HG02678 (cell line): ENCODE data around the gene TCF7L2.

Experiments used
- ATAC-seq: cut with Tn5 transposase; IDR thresholded peaks from one replicate; pipeline ENCODE4 v1.9.1; 2021; ENCODE audit warnings: mild to moderate bottlenecking, moderate library complexity; ENCODE audit not compliant: unreplicated experiment

The TCF7L2 gene

DNA sequence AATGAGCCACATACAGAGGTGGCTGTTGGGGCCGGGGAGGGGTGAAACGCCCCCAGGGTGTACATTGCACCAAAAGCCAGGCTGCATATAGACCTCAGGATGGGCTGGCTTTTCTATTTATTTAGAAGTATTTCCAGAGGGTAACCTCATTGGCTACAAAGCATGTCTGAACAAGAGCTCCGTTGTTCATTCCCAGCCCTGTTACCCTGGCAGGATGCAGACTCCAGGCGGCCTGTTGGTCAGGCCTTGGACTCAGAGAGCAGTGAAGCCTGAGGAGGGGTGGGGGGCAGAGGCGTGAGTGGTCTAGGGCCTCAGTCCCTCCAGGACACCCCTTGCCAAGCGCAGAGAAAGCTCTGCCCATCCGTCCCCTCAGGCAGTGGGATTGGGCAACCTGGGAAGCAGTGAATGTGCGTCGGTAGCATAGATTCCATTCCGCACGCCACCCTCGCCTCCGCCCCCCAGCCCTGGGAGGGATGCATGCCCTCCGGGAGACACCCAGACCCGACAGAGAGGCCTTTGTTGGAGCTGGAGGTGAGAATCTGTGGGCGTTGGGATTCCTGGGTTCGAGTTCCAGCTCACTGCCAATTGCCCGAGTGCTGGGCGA lies 41.9 kb downstream of the TCF7L2 start:
- ATAC-seq = no peak

DNA sequence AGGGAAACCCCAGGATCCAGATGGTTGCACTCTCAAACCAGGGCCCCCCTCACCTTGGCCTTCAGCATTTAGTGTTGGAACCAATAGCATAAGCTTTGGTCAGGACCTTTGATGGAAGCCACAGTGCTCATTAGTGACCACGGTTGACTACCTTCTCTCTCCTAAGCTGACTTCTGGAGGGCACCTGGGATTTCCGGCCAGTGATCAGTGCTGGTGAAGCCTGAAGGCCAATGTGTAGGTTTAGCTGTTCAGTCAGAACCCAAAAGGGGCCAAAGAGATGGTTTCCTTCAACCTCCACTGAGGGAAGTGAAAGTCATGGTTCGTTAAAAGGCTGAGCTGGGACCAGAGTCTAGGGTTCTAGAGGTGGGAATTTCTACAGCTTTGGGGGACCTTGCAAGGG lies 46.4 kb downstream of the TCF7L2 start:
- ATAC-seq = no peak

DNA sequence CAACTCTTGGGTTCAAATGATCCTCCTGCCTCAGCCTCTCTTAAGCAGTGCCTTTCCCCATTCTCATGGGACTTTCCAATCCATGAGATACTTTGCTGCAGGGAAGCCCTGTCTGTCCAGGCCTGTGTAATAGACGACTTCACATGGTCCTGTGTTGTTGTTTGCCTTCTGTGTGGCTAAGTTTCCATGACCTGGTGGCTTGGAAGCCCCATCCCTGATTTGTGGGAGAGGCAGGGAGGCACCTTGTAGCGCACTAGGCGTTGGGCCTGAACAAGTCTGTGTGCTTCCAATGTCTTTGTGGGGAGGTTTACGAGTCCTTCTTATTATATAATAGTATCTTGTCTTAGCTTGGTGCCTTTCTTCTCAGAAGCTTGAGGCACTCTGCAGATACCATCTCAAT lies 49.1 kb downstream of the TCF7L2 start:
- no peak for ATAC-seq

DNA sequence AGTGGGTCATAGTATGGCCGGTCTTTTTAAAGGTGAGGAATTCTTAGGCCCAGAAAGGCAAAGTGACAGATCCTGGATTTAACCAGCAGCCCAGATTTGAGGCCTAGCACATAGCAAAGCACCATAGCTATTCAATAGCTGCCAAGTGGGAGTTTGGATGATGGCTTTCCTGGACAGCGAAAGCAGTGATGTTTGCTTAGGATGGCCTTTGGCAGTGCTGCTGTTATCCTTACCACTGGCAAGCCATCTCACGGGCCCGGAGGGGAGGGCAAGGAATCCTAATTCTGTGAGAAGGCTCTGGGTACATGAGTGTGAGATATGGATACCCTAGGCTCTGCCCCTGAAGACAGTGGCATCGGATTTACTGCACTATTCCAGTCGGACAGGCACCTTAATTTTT lies 50.4 kb downstream of the TCF7L2 start:
- ATAC-seq = no peak

DNA sequence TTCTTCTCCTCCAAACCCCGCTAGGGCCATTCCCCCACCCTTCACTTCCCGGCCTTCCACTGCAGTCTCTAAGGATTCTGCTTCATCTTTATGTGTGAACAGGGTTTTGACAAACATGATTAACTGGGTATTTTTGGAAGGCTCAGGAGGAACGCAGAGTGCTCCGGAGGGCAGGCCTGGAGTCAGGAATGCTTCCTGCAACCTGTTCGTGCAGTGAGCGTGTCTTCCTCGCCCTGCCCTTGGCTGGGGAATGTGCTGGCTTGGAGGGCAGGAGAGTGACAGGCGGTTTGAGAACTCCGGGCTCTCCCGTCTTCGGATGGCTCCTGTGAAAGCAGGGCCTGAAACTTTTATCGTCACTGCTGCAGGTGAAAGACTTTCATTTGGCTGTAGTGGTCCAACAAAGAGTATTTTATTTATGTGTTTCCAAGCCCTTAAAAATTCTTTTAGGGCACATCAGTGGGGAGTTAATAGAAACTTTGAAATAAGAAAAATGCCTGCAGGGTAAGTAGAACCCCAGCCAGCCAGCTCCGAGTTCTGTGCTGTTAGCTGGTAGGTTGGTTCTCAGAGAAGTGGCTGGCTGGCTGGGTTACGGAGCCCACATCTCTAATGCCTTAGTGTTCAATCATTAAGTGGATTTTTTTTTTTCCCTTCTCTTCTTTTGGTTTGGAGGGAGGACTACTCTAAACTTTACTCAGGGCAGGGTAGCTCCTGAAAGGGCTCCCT lies 51.0 kb downstream of the TCF7L2 start:
- ATAC-seq = no peak

DNA sequence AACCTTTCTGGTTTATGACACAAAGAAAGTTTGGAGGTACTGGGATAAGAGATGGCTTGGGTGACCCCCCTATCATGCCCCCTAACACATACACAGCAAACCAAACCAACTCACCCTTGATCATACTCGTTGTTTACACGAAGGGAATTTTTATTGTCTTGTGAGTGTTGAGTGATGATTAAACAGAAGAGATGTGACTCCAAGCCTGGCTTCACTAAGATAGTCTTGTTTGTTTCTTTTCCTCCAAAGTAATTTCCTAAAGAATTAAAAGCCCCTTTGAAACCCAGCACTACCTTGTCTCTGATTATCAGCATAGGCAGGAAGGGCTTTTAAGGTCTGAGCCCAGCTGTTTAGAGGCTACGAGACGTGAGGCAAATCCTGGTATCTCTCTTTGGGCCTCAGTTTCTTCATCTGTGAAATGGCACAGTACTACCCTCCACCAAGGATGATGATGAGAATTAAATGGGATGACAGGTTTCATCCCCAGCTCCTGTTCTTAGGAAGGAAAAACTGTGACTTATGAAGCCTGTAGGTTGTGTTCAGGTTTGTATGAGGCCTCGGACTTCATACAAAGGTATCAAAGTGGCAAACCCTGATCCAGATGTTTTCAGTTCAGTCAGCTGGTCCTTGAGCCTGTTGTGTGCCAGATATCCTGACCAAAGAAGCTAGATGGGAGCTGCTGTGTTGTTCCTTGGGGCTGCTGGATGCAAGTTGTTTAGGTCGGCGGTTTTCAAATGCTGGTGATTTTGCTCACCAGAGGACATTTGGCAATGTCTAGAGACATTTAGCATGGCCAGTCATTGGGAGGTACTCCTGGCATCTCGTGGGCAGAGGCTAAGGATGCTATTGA lies 51.8 kb downstream of the TCF7L2 start:
- no peak for ATAC-seq

DNA sequence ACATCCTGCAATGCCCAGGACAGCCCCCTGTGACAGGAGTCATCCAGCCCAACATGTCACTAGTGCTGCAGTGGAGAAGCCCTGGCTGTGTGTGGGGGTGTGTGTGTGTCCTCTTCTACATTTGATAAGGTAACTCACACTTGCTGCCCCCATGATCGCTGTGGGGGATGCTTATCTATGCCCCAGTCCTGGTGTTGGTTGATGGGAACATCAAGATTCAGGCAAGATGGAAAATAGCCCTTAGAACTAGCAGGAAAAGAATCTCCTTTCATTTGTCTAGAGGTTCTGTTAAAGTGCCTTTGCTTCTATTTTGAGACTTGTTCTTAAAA lies 52.4 kb downstream of the TCF7L2 start:
- no peak for ATAC-seq

DNA sequence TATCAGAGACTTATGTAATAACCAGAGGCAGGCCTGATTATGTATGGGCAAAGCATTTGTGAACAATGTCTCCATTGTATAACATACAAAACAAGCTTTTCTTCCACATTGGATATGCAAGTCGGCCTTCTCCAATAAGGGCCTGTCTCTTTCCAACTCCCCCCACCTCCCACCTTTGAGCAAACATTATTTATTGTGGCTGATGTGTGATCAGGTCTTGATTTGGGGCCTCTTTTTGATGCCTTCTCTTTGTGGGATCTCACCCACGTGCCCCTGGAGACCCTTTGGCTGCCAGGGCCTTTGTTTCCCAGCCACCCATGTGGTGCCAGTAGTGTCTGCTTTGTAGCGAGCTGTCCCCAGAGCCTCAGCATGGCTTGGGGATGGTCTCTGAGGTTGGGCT lies 53.0 kb downstream of the TCF7L2 start:
- ATAC-seq = no peak

DNA sequence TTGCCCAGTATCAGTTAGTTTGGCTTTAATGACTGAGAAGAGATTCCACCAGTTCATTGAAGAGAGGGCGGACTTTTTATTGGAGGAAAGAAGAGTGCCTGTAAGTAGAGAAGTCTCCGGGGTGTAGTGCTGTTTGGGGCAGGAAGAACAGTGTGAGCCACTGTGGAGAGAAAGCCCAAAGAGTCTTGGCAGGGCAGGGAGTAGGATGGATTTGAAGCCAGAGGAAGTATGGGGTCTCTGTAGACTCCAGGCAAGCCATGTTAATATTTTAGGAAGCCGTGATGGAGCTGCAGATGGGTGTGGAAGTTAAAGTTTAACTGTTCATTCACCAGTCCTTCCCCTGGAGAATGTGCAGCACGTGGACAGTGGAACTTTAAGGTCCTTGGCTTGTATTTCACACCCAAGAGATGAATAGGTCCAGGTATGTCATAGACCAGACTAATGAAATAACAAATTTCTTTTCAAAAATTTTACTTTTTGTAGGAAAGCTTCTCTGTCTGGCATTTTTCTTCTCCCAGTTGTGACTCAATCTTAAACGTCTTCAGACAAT lies 54.1 kb downstream of the TCF7L2 start:
- ATAC-seq = no peak

DNA sequence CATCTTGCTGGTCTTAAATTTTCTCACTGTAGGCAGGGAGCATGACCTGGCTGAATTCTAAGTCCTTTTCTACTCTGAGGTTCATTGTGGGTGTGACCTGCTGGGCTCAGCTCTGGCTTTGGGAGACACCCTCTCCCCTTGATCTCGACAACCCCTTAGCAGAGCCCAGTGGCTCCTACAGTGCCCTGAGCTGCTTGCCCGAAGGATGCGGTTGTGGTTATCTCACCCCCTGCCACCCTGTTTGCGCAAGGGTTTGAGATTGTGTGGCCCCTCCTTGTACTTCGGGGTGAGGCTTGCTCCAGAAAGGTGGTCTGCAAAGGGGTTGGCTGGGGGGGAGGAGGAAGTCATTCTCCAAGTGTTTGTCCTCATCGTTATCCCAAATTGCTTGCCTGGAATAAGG lies 55.3 kb downstream of the TCF7L2 start:
- no peak for ATAC-seq

DNA sequence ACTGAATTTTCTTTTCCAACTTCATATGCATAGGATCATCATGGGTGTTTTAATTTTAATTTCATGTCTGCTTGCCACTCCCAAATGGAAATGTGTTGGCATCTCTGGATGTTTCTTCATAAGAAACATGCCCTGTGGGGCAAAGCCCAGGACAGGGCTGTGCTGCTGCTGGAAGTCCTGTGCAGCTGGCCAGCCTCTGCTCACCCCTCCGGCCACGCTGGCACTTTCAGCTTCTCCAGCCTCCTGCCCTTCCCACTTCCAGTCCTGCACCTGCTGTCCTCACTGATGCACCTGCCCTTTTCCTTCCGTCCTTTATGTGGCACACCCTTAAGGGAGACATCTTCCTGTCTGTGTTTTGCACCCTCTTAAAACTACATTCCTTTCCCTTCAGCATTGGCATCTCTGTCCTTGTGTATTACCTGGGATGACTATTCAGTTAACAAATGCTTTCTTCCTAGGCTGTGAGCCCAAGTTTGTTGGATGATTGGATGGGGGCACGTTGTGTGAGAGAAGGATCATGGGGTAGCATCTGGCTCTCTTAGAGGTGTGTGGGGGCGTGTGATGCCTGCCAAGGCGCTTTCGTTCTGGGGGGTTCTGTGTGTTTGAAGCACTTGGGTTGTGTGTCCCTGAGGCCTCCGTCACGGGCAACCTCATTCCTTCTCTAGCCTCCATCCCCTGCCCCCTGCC lies 56.8 kb downstream of the TCF7L2 start:
- no peak for ATAC-seq

DNA sequence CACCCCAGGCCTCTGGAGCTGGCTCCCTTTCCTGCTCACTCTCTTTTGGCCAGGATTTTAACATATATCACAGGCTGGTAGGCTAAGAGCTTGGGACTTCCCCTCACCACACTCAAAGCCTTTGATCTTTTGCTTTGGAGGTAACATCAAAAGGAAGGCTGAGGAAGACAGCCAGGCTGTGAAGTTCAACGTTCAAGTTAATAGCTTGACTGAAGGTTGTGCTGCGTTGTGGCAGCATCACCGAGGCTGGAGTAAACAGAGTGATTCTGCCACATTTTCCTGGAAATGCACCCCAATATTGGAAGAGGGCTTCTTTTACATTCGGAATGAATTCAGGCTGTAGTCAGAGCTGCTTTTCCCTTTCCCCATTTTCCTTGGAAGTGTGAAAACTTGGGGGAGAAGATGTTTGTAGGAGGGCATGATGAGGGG lies 57.3 kb downstream of the TCF7L2 start:
- ATAC-seq = no peak

DNA sequence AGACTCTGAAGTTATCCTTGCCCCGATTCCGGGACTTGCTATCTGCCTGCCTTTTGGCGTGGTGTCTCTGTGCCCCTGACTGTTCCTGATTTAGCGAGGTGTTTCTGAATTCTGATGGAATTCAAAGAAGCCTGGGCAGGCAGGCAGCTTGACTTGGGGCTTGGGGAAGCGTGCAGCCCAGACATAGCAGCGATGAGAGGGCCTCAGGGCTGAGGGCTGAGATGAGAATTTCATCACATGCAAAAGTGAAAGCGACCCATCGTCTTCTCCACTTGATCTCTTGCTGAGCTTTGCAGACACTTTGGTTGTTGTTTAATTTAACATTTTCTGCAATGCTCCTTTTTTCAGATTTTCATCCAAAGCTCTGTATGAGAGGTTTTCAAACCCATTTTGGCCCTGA lies 57.8 kb downstream of the TCF7L2 start:
- ATAC-seq = no peak

DNA sequence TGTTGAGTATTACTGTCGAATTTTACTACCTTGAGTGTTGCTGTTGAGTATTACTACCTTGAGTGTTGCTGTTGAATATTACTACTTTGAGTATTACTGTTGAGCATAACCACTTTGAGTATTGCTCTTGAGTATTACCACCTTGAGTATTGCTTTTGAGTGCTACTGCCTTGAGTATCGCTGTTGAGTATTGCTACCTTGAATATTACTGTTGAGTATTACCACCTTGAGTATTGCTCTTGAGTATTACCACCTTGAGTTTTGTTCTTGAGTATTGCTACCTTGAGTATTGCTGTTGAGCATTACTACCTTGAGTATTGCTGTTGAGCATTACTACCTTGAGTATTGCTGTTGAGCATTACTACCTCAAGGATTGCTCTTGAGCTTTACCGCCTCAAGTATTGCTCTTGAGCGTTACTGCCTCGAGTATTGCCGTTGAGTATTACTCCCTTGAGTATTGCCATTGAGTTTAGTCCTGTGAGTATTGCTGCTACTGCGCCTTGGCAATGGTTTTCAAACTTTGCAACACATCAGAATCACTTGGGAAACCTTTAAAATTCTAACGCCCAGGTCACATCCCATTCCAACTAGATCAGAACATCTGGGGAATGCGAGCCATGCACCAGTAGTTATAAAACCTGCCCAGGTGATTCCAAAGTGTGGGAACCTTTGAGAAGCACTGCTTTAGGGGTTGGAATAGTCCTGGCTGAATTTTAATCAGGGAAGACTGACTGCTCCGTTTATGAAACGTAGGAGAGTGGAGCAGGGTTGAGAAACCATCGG lies 61.7 kb downstream of the TCF7L2 start:
- ATAC-seq = no peak

DNA sequence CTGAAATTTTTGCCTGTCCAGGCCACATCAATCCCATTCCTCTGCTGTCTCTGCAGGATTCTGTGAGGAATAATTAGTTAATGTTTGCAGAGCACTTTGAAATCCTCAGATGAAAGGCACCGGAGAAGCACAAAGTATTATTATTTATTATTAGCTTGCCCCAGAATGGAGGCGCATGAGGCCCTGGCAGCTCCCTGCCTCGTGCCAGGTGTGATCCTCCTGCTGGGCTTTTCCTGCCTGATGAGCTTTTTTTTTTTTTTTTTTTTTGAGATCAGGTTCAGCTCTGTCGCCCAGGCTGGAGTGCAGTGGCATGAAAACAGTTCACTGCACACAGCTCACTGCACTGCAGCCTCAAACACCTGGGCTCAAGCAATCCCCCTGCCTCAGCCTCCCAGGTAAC lies 65.2 kb downstream of the TCF7L2 start:
- no peak for ATAC-seq

DNA sequence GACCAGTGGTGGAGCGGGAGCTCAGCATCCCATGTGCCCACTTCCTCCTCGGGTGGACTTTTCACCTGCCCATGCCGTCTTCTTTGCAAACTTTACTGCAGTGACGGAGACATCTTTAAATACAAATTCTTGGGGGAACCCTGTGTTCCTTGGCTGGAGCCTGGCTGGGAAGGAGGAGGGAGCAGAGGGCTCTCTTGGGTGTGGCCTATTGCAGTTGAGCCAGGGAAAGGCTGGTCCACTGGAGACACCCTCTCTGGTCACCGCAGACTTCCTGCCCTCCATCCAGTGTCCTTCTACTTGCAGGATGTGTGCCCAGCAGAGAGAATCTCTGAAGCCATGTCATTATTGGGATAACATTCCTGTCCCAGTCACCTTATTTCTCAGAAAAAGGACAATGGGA lies 67.3 kb downstream of the TCF7L2 start:
- ATAC-seq = no peak

DNA sequence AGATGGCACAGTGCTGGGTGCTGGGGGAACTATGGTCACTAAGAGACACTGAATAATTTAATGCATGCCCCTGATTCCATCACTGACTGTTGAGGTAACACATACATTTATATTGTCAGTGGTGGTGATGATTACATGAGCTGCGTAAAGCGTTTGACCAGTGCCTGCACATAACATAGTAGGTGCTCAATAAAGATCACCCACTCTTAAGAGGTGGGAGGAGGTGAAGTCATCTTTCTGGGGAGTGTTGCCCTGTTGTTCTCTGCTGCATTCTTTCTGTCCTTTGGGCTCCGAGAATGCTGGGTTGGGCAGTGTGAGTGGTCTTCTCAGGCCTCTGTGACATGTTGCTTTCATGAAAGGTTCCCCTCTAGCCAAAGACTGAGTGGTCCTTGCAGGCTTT lies 68.0 kb downstream of the TCF7L2 start:
- no peak for ATAC-seq

DNA sequence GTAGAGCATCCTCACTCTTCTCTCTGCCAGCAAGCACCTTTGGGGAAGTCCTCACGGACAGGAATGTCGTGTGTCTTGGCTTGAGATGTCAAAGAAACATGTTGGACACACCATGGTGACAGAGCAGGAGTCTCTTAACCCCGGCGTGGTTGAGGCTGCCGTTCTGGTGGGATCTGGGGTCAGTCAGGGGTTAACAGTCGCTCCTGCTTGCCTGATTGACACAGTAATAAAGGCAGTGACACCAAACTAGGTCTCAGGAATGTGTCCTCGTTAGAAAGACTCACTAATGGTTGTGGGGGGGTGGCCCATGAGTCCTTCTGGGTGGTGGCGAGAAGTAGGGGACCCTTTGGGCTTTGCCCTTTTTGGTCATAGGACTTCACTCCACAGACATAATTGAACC lies 69.0 kb downstream of the TCF7L2 start:
- ATAC-seq = no peak

DNA sequence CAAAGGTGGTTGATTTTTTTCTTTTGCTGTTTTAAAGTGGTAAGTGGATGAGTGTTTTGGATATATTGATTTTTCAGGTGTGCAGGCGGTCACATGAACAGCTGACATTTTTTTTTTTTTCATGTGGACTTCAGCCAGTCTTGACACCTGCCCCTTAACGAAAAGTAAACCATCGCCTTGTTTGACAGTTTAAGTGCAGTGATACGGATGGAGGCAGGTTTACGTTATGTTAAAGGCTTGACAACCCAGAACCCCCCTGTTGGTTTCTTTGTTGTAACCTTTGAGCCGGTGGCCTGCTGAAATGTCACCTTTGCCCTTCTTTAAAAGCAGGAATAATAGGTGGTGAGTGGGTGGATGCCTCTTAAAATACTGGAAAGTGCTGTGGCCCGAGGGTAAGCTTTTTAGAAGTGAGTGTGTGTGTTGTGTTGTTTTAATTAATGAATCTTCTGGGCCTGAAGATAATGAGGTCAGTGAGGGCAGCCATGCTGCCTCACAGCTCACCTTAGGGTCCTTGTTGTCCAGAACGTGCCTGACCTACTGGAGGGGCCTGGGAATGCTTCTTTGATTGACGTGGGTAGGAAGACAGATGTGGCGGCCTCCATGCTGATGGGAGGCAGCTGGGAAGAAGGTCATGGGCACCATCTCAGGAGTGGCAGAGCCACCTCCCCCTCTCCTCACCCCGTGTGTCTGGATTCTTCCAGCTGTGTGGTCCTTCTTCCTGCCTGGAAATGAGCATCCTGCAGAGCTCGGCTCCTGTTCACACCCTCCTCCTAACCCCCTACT lies 69.8 kb downstream of the TCF7L2 start:
- ATAC-seq = no peak

DNA sequence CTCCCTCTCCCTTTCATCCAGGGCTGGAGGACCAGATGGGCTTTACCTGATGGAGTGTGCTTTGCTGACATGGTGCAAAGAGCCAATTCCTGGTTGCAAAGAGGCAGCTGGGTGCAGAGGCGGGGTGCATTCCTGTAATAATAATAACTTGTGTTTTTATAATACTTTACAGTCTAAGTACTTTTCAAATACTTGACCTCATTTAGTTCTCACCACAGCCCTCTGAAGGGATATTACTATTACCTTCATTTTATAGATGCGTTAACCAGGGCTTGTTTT lies 70.4 kb downstream of the TCF7L2 start:
- no peak for ATAC-seq
